Stimulated activated naive CD4-positive, alpha-beta T cell treated with Interleukin-2 at 50 U/mL for 16 hours (primary cell): Measurements from ENCODE around the gene ADSS2.
"Not testable (repeated sequence)": the region's sequence is repeated elsewhere in the genome, so short reads cannot be mapped to it uniquely, and the experiment has no call there.

Experiments used
- DNase-seq: peaks from one replicate; lab custom pipeline; 2025; lab: John Stamatoyannopoulos, UW

The ADSS2 gene

GRCh38 chr1:244395965-244396364, 55.7 kb downstream of the ADSS2 start:
- DNase-seq, result no peak

GRCh38 chr1:244394826-244395765, 56.6 kb downstream of the ADSS2 start:
- no peak for DNase-seq

- no peak for DNase-seq
Observed at GRCh38 chr1:244394346-244394745, 57.4 kb downstream of the ADSS2 start.

DNA sequence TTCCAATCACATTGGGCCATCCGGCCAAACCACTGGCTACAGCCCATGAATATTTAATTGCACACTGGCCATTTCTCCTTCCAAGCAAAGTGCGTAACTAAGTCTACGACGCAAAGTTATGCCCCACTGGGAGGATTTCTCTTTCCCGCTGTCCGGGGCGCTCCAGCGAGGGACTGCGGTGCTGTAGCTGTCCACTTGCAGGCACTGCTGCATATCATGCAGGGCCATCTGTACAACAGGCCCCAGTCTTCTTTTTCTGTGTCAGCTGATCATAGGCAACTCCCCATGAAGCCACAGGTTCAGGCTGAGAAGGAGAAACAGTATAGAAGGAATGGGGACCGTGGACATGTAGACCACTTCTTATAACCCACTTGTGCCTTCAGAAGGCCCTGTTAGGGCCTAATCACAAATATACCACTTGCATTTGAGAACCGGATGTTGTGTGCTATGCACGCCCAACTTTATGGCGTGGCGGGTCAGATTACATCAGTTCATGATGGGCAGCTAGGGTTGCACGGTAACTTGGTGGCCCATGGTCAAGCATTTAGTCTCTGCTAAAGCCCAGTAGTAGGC, 58.0 kb downstream of the ADSS2 start:
- no peak for DNase-seq

- DNase-seq, result no peak
Observed at GRCh38 chr1:244391761-244392160, 59.9 kb downstream of the ADSS2 start.

DNA sequence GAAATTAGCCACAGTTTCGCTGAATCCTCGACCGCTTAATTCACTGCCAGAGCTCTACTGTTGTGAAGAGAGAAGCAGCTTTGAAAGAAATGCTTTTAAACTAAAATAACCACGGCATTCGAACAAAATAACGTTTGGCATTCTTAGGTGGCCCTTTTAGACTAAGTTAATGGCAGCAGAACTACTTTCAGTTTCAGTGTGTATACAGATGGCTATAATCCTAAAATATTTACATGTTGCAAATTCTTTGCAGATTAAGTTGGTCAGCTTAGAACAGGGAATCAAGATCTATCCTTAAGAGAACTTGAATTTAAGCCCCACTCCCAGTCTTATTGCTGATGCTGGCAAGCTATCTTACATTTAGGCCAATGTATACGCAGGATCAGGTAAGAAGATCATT, 62.7 kb downstream of the ADSS2 start:
- DNase-seq, result no peak

GRCh38 chr1:244387415-244387814, 64.3 kb downstream of the ADSS2 start:
- no peak for DNase-seq

DNA sequence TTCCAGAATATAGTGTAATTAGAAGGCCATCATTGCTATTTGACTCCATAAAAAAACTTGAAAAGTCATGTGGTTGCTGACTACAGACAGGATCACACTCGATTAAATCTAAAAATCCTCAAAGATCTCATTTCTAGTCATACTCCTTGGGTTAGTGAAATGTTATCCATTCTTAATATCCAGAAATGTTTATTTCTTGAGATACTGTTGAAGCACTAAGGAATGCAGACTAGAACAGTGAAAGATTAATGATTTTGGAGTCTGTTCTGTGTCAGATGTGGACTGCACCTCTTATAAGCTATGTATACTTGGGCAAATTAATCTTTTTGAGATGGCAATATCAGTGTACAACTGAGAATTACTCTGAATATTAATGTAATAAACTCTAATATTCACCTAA, 65.1 kb downstream of the ADSS2 start:
- DNase-seq, result no peak

GRCh38 chr1:244384066-244384465, 67.6 kb downstream of the ADSS2 start:
- no peak for DNase-seq

- no peak for DNase-seq
Observed at GRCh38 chr1:244383278-244383884, 68.3 kb downstream of the ADSS2 start.

DNA sequence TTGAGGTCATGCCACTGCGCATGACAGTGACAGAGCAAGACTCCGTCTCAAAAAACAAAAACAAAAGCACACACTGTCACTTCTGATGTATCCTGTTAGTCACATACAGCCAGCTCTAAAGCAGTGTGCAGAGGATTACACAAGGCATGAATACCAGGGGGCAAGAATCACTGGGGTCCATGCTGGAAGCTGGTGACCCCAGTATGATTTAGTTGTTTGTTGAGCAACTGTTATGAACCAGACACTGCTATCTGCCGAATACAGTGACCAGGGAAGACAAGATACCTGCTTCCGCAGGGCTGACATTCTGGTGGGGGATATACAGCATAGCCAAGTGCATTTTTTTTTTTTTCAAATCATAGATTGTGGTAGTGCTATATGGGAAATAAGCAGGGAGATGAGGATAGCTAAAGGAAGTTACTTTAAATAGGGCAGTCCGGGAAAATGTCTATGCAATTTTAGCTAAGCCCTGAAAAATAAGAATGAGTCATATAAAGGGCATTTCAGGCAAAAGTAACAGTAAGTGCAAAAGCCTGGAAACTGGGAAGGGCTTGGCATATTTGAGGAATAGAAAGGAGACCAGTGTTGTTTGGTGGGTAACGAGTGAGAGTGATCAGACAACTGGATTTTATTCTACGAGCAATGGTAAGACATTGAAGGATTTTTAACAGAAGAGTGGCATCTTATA, 69.7 kb downstream of the ADSS2 start:
- DNase-seq, result no peak

GRCh38 chr1:244376126-244376525, 75.6 kb downstream of the ADSS2 start:
- no peak for DNase-seq

GRCh38 chr1:244375051-244375450, 76.7 kb downstream of the ADSS2 start:
- DNase-seq, result no peak

- DNase-seq, result not testable (repeated sequence)
Observed at GRCh38 chr1:244374484-244374883, 77.2 kb downstream of the ADSS2 start.

DNA sequence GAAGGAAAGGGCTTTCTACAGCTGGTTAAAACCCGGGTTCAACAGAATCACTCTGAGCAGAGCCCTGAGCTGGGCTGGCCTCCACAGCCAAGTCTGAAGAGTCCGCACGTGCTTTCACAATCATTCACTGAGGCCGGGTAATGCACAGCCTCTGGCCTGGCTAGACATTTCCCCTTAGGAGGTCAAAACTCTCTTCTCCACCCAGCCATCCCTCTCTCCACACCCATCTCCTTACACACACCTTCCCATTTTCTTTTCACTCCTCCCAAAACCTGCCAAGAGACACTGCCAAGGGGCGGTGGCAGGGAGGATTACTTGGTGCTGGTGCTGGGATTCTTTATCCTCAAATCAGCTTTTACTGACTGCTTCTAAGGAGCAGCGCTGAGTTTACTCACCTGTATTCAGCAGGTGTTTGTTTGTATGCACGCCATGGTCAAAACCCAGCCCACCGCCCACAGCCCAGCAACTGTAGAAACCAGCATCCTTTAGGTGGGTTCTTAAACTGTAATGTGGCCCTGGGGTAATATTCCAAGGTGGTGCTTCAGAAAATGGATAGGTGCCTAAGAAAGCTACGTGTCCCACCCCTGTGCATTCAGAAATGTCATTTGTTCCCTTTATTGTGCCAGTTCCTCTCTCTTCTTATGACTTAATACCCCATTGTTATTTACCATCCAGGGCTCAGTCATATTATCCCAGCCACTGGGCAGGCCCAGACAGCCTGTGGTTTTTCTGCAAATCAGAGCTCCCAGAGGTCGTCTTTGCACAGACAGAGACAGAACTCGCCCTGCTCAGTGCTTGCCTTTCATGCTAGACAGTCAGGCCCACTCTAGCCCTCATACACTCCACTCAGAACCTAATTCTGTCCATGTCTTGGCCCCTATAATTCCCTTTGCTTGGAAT, 80.2 kb downstream of the ADSS2 start:
- no peak for DNase-seq

DNA sequence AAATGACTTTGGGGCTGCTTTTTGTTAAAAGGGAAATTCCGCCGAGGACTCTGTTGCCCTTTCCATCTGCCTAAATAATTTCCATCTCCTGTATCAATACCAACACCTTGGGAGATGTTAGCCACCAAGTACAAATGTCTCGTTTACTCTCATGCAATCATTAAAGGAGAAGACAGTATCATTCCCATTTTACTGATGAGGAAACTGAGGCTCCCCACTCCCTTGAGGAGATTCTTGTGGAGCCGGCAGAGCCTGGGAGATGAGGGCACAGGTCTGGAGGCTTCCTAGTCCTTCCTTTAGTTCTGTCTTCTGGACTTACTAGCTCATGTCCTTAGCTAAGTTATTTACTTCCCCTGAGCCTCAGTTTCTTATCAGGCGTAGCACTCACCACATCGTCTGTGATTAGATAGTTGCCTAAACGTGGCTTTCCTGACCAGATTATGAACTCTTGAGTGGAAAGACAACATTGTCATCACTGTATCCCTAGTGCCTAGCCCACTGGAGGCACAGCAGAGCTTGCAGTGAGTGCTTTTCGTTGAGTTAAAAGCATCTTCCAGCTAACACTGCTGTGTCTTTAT, 81.6 kb downstream of the ADSS2 start:
- no peak for DNase-seq

GRCh38 chr1:244369256-244370057, 82.3 kb downstream of the ADSS2 start:
- DNase-seq, result no peak

GRCh38 chr1:244368279-244368678, 83.4 kb downstream of the ADSS2 start:
- DNase-seq, result no peak

GRCh38 chr1:244367399-244368114, 84.2 kb downstream of the ADSS2 start:
- no peak for DNase-seq

DNA sequence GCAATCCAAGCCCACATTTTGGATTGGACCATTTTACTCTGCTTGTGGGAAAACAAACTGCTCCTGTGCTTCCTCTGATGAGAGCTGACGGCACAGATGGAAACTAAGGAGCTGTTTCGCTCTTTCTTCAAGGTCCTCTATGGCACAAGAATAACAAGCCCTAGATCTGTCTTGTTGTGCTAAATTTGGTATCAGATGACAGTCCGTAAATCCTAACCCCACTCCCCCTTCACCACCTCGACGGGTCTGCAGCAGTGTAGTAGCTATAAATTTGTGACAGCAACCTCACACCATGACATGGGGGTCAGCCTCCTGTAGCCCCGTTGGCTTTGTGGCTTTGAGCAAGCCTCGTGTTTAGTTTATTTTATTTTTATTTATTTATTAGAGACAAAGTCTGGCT, 85.9 kb downstream of the ADSS2 start:
- no peak for DNase-seq
